ENCODE results near the gene FBN1. TPM values are rescaled to one million over a fixed set of nuclear protein-coding genes. Genes with fewer than 3 reads are reported as not detected.
A peak's percentile ranks its signal among the peaks of the same experiment; 100 is the strongest.

Gene FBN1
- total RNA-seq, 1 experiment from 2014 or later, result 6.7 TPM

DNA sequence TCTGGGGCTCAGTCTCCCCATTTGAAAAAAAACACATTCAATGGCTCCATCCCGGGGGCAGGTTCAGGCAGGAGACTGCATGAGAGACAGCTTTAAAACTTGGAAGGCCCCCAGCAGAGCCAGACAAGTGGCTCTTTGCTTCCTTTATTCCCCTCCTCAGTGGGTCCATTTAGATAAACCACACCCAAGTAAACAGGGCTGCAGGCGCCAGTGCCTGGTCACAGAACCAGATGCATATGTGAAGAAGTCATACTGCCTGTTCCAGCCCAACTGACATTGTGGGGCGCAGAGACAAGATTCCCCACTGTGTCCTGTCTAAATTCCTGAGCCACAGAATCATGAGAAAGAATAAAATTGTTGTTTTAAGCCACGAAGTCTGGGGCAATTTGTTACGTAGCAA lies 9.0 kb downstream of the FBN1 start:
- H3K27me3 ChIP-seq (ENCODE audit: low read length), result no peaks in the 10 kb centered on the region
- no peaks in the 10 kb centered on the region for H3K36me3 ChIP-seq (ENCODE audit: low read depth, low read length)
- no peak overlapping the region for H3K9ac ChIP-seq (ENCODE audit: low read length)
- no peaks in the 10 kb centered on the region for H3K9me3 ChIP-seq (ENCODE audit: low read length)
- H3K4me2 ChIP-seq (ENCODE audit: low read length), result no peak overlapping the region
- CTCF ChIA-PET, result no interaction called here
- no peaks in the 10 kb centered on the region for H3K9me2 ChIP-seq (replicated peaks; ENCODE audit: low read length)
- DNase-seq, result no peak
- no peak for ATAC-seq
- BruUV-seq (replicated peaks), result no TSS peak
- TF ChIP-seq, protein P1, sequence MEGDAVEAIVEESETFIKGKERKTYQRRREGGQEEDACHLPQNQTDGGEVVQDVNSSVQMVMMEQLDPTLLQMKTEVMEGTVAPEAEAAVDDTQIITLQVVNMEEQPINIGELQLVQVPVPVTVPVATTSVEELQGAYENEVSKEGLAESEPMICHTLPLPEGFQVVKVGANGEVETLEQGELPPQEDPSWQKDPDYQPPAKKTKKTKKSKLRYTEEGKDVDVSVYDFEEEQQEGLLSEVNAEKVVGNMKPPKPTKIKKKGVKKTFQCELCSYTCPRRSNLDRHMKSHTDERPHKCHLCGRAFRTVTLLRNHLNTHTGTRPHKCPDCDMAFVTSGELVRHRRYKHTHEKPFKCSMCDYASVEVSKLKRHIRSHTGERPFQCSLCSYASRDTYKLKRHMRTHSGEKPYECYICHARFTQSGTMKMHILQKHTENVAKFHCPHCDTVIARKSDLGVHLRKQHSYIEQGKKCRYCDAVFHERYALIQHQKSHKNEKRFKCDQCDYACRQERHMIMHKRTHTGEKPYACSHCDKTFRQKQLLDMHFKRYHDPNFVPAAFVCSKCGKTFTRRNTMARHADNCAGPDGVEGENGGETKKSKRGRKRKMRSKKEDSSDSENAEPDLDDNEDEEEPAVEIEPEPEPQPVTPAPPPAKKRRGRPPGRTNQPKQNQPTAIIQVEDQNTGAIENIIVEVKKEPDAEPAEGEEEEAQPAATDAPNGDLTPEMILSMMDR (conservative IDR thresholded peaks at IDR 0.05; ENCODE audit: low read depth, low read length), result no peak
- H3K79me2 ChIP-seq (ENCODE audit: low read length), result no peaks in the 10 kb centered on the region
- no peaks in the 10 kb centered on the region for H4K20me1 ChIP-seq (ENCODE audit: low read length)
- no peak overlapping the region for H3K27ac ChIP-seq (ENCODE audit: low read length)
- intact Hi-C loops (cut with micrococcal nuclease), result loop anchor here (5.0 kb wide), 1 partner anchor 69 kb away; no protein-coding TSS in a partner anchor
- H3K4me1 ChIP-seq (ENCODE audit: insufficient read depth, low read length), result no peaks in the 10 kb centered on the region
- no peaks in the 10 kb centered on the region for H3F3A ChIP-seq (ENCODE audit: low read length, unreplicated experiment)
- POLR2A ChIA-PET (ENCODE audit: unreplicated experiment), result no interaction called here
- H3K4me3 ChIP-seq (ENCODE audit: low read length), result no peak overlapping the region
- no peak overlapping the region for H2AFZ ChIP-seq (ENCODE audit: low read length)

DNA sequence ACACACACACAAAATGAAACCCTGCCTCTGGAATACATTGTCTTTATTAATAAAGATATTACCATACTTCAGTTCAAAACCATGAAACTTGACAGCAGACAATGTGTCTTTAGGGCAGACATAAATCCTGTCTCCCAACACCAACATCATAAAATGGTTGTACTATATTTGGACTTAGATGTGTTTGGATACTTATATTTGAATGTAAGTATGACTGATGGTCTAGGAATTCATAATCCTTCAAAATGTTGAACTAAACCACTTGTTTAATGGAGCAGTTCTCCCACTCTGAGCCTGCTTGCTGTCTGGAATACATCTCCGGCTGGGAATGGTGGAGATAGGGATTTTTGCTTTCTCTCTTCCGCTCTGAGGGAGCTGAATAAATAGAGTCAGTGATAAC lies 10.6 kb downstream of the FBN1 start:
- Histone ChIP-seq H4K20me1 (ENCODE audit: low read length) (no peaks in the 10 kb centered on the region), H3K4me3 (ENCODE audit: low read length) (no peak overlapping the region), H3F3A (ENCODE audit: low read length, unreplicated experiment) (no peaks in the 10 kb centered on the region), H3K27ac (ENCODE audit: low read length) (no peak overlapping the region), H3K27me3 (ENCODE audit: low read length) (no peaks in the 10 kb centered on the region), H3K4me2 (ENCODE audit: low read length) (no peak overlapping the region), H2AFZ (ENCODE audit: low read length) (no peak overlapping the region), H3K79me2 (ENCODE audit: low read length) (no peaks in the 10 kb centered on the region), H3K9me3 (ENCODE audit: low read length) (no peaks in the 10 kb centered on the region), H3K9ac (ENCODE audit: low read length) (no peak overlapping the region), H3K36me3 (ENCODE audit: low read depth, low read length) (no peaks in the 10 kb centered on the region), H3K9me2 (replicated peaks; ENCODE audit: low read length) (no peaks in the 10 kb centered on the region), H3K4me1 (ENCODE audit: insufficient read depth, low read length) (no peaks in the 10 kb centered on the region)
- TF ChIP-seq, protein P1 (conservative IDR thresholded peaks at IDR 0.05; ENCODE audit: low read depth, low read length), result no peak
- TF ChIP-seq EZH2 (IDR thresholded peaks at IDR 0.05; ENCODE audit: low read length, unreplicated experiment) (no peak), EZH2phosphoT487 (IDR thresholded peaks at IDR 0.05; ENCODE audit: borderline replicate concordance, low read length) (no peak)
- intact Hi-C loops (cut with micrococcal nuclease), result loop anchor here (5.0 kb wide), 1 partner anchor 68 kb away; no protein-coding TSS in a partner anchor
- ATAC-seq, result peak; percentile 48
- DNase-seq, result peak; percentile 16
- ChIA-PET CTCF (no interaction called here), POLR2A (ENCODE audit: unreplicated experiment) (no interaction called here)
- no TSS peak for BruUV-seq (replicated peaks)

DNA sequence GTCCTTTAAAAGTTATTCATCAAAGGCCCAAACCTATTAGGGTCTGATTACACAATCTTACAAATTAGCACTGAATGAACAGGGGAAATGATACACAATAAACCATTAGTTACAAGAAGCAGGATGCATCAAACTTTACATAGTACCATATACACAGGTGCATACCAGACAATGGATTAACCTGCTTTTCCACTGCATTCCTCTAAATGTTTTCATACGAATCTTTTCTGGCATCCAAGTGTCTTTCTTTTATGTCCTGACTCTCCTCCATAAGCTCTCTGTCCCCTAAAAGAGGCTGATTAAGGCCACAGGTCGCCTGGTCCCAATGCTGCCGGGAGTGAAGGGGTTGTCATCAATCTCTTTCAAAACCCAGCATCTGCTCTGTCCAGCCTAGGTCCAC lies 11.4 kb downstream of the FBN1 start:
- H3K79me2 ChIP-seq (ENCODE audit: low read length), result no peaks in the 10 kb centered on the region
- BruUV-seq (replicated peaks), result no TSS peak

More for the DNA sequence above, 11.4 kb downstream of the FBN1 start:
- DNase-seq, result no peak
- H3K4me3 ChIP-seq (ENCODE audit: low read length), result no peak overlapping the region
- no peak overlapping the region for H2AFZ ChIP-seq (ENCODE audit: low read length)
- no peaks in the 10 kb centered on the region for H3K9me2 ChIP-seq (replicated peaks; ENCODE audit: low read length)
- ATAC-seq, result no peak
- ChIA-PET POLR2A (ENCODE audit: unreplicated experiment) (no interaction called here), CTCF (no interaction called here)
- TF ChIP-seq EZH2phosphoT487 (IDR thresholded peaks at IDR 0.05; ENCODE audit: borderline replicate concordance, low read length) (no peak), EZH2 (IDR thresholded peaks at IDR 0.05; ENCODE audit: low read length, unreplicated experiment) (no peak)
- TF ChIP-seq, protein P1 (conservative IDR thresholded peaks at IDR 0.05; ENCODE audit: low read depth, low read length), result no peak
- H3K36me3 ChIP-seq (ENCODE audit: low read depth, low read length), result no peaks in the 10 kb centered on the region
- H3K4me1 ChIP-seq (ENCODE audit: insufficient read depth, low read length), result no peaks in the 10 kb centered on the region
- no peaks in the 10 kb centered on the region for H3K27me3 ChIP-seq (ENCODE audit: low read length)
- intact Hi-C loops (cut with micrococcal nuclease), result no loop called here
- H3K9me3 ChIP-seq (ENCODE audit: low read length), result no peaks in the 10 kb centered on the region
- H4K20me1 ChIP-seq (ENCODE audit: low read length), result no peaks in the 10 kb centered on the region
- no peaks in the 10 kb centered on the region for H3F3A ChIP-seq (ENCODE audit: low read length, unreplicated experiment)
- no peak overlapping the region for H3K4me2 ChIP-seq (ENCODE audit: low read length)
- H3K27ac ChIP-seq (ENCODE audit: low read length), result no peak overlapping the region
- H3K9ac ChIP-seq (ENCODE audit: low read length), result no peak overlapping the region
